GM12878 (cell line): Measurements from ENCODE around the gene RAC2. TPM values are rescaled to one million over a fixed set of nuclear protein-coding genes. Genes with fewer than 3 reads are reported as not detected.

Source experiments
- ATAC-seq: fragments of 200-7000 bp; cut with Tn5 transposase; 3 replicates; pipeline ENCODE4 v1.9.1; 2020; ENCODE audit warnings: mild to moderate bottlenecking, moderate library complexity
- BruUV-seq: library from RNA; stranded (reverse); fragments of 400-500 nt; replicated peaks from 2 replicates; lab custom pipeline; 2021; lab: Mats Ljungman, UMichigan
- CTCF ChIA-PET: fragments of 300-600 bp; sonication (Branson Sonifier 250); formaldehyde crosslinking; extraction: SDS; loops from one replicate; lab custom pipeline; 2021; ENCODE audit warnings: inconsistent platforms; lab: Yijun Ruan, JAX
- POLR2A ChIA-PET: fragments of 350-600 bp; formaldehyde crosslinking; extraction: SDS; loops from one replicate; lab custom pipeline; 2021; ENCODE audit warnings: inconsistent platforms; lab: Charles Lee
- RAD21 ChIA-PET: fragments of 300-600 bp; sonication (Branson Sonifier 250); formaldehyde crosslinking; loops from one replicate; lab custom pipeline; 2023; ENCODE audit warnings: antibody characterized with exemption; ENCODE audit not compliant: unreplicated experiment; lab: Charles Lee
- SMC1A ChIA-PET: fragments of 300-600 bp; sonication (Branson Sonifier 250); formaldehyde crosslinking; loops from one replicate; lab custom pipeline; 2023; ENCODE audit not compliant: unreplicated experiment, uncharacterized antibody; lab: Charles Lee
- DNase-seq: peaks from one replicate; pipeline ENCODE4 v3.0.0-alpha.2; 2011; ENCODE audit warnings: low read depth, low spot score
- FAIRE-seq: peaks from 3 replicates; lab custom pipeline; 2011; peaks lifted over from hg19 to GRCh38; lab: Jason Lieb, UNC
- H2AFZ ChIP-seq: 2 replicates; pipeline ENCODE4 v1.6.0; 2011; ENCODE audit warnings: low read depth, low read length, control low read depth; ENCODE audit not compliant: control insufficient read depth
- H3K27ac ChIP-seq: 2 replicates; pipeline ENCODE4 v1.5.1; 2011; ENCODE audit warnings: control low read depth; ENCODE audit not compliant: control insufficient read depth, insufficient read depth
- H3K27me3 ChIP-seq, 2 experiments: replicated peaks in 1 of 2; 2 replicates each; pipeline versions ENCODE4 v1.6.0 to v1.6.1; 2011; ENCODE audit warnings: low read length in 1 of 2; ENCODE audit not compliant: control insufficient read depth in 2 of 2, insufficient read depth in 2 of 2
- H3K36me3 ChIP-seq, 2 experiments: 2 replicates each; pipeline ENCODE4 v1.5.1; 2011; ENCODE audit warnings: low read length in 1 of 2; ENCODE audit not compliant: control insufficient read depth in 2 of 2, insufficient read depth in 2 of 2
- H3K4me1 ChIP-seq: 2 replicates; pipeline ENCODE4 v1.6.1; 2011; ENCODE audit warnings: mild to moderate bottlenecking, low read length, moderate library complexity, mixed read lengths; ENCODE audit not compliant: control insufficient read depth, insufficient read depth
- H3K4me2 ChIP-seq: 2 replicates; pipeline ENCODE4 v1.6.0; 2011; ENCODE audit warnings: control low read depth; ENCODE audit not compliant: control insufficient read depth, insufficient read depth
- H3K4me3 ChIP-seq: fragments of 200-600 bp; sonication (generic); 2 replicates; pipeline ENCODE4 v1.5.1; 2016
- H3K79me2 ChIP-seq: 2 replicates; pipeline ENCODE4 v1.6.0; 2011; ENCODE audit warnings: low read length; ENCODE audit not compliant: control insufficient read depth, insufficient read depth
- H3K9ac ChIP-seq: 2 replicates; pipeline ENCODE4 v1.8.0; 2011; ENCODE audit warnings: low read length, control low read depth, mixed read lengths; ENCODE audit not compliant: control insufficient read depth, insufficient read depth
- H3K9me3 ChIP-seq: replicated peaks from 3 replicates; pipeline ENCODE4 v1.5.1; 2011; ENCODE audit warnings: mild to moderate bottlenecking, low read length; ENCODE audit not compliant: control insufficient read depth, insufficient read depth
- H4K20me1 ChIP-seq: 2 replicates; pipeline ENCODE4 v1.6.0; 2011; ENCODE audit not compliant: control insufficient read depth, insufficient read depth
- ASH2L ChIP-seq: fragments of 300-600, 200-600 bp; sonication (generic); IDR thresholded peaks from 2 replicates; pipeline ENCODE4 v1.6.1; 2017; ENCODE audit warnings: low read depth, mild to moderate bottlenecking, borderline replicate concordance
- CBX5 ChIP-seq: sonication (generic); IDR thresholded peaks from 2 replicates; pipeline ENCODE4 v1.6.1; 2016; ENCODE audit warnings: low read depth, moderate library complexity, mild to moderate bottlenecking, inconsistent platforms
- FOS ChIP-seq: IDR thresholded peaks from 3 replicates; pipeline ENCODE4 v1.6.1; 2011; ENCODE audit warnings: borderline replicate concordance; ENCODE audit not compliant: insufficient read length; ENCODE audit errors: extremely low read depth
- KAT2A ChIP-seq: conservative IDR thresholded peaks from 2 replicates; pipeline ENCODE4 v1.6.1; 2011; ENCODE audit warnings: low read depth, low read length; ENCODE audit not compliant: control insufficient read depth
- NFXL1 ChIP-seq: fragments of 450-650 bp; IDR thresholded peaks from 2 replicates; pipeline ENCODE4 v1.6.1; 2017; ENCODE audit warnings: antibody characterized with exemption, mild to moderate bottlenecking, borderline replicate concordance
- POLR2AphosphoS5 ChIP-seq: IDR thresholded peaks from 2 replicates; pipeline ENCODE4 v1.6.1; 2011; ENCODE audit warnings: mild to moderate bottlenecking, low read length, inconsistent platforms
- WRNIP1 ChIP-seq: IDR thresholded peaks from 2 replicates; pipeline ENCODE4 v1.6.1; 2011; ENCODE audit warnings: low read depth, low read length, improper control_type of control experiment, borderline replicate concordance
- ZNF384 ChIP-seq: IDR thresholded peaks from 2 replicates; pipeline ENCODE4 v1.6.1; 2012; ENCODE audit warnings: low read depth, mild to moderate bottlenecking, low read length, improper control_type of control experiment, borderline replicate concordance
- WGBS: methylation state at CpG from one replicate; pipeline ENCODE4 v1.1.6; 2016; ENCODE audit warnings: low lambda C conversion rate; ENCODE audit not compliant: insufficient replicate concordance, insufficient coverage; ENCODE audit errors: missing lambda C conversion rate; 5-methylcytosine and 5-hydroxymethylcytosine counted together
- in situ Hi-C: fragments of 300-500 bp; cut with MboI; formaldehyde crosslinking; loops from 9 replicates; pipeline ENCODE4 v1.14.3; 2018; ENCODE audit warnings: mixed read lengths
- intact Hi-C: fragments of 100-400 bp; cut with micrococcal nuclease; formaldehyde crosslinking; loops from one replicate; pipeline ENCODE4 v1.14.2; 2022; ENCODE audit not compliant: unreplicated experiment
- polyA plus RNA-seq, 11 experiments: library from polyadenylated mRNA; depleted of rRNA in 4 of 11; unstranded in 6 of 11; stranded (reverse) in 5 of 11; fragments of >200 nt; fragmentation: Nextera tagmentation in 4 of 11; fragmentation: Illumina TruSeq in 1 of 11; extraction: Ambion mirVana in 4 of 11; extraction: Trizol in 1 of 11; gene quantifications; 1 replicate in 1 of 11; 2 replicates in 10 of 11; pipeline versions ENCODE4 v1.2.1 to v1.2.3, GENCODE V29; 2011 to 2016; ENCODE audit warnings: inconsistent platforms in 2 of 11, missing spikeins in 2 of 11, low read depth in 1 of 11
- total RNA-seq, 4 experiments: library from RNA; depleted of rRNA in 3 of 4; stranded (reverse); fragments of >200 nt in 3 of 4; fragmentation: Illumina TruSeq in 1 of 4; extraction: Trizol in 1 of 4; gene quantifications; 2 replicates each; pipeline versions ENCODE4 v1.2.1 to v1.2.3, GENCODE V29; 2013 to 2021
- TF ChIP-seq, protein P1 (sequence below): fragments of 450-650 bp; IDR thresholded peaks from 2 replicates; pipeline ENCODE4 v1.6.1; 2016; ENCODE audit warnings: mild to moderate bottlenecking, moderate library complexity, borderline replicate concordance
- TF ChIP-seq, protein P2 (sequence below): IDR thresholded peaks from 2 replicates; pipeline ENCODE4 v1.6.1; 2011; ENCODE audit warnings: borderline replicate concordance, low read depth, mild to moderate bottlenecking, moderate library complexity, low read length; ENCODE audit not compliant: insufficient read depth, poor library complexity, severe bottlenecking
- TF ChIP-seq, protein P3 (sequence below): fragments of 150-350 bp; IDR thresholded peaks from 2 replicates; pipeline ENCODE4 v1.6.1; 2016; ENCODE audit warnings: low read depth, low read length
- TF ChIP-seq, protein P4 (sequence below): IDR thresholded peaks from 2 replicates; pipeline ENCODE4 v1.6.1; 2012; ENCODE audit warnings: low read depth, low read length, improper control_type of control experiment

Gene RAC2
- total and polyA plus RNA-seq, 10 of the 15 experiments (the other 5 are each of a cell fraction or from before 2014, with no cell fraction given) = 102 to 386 (median 304) TPM

DNA sequence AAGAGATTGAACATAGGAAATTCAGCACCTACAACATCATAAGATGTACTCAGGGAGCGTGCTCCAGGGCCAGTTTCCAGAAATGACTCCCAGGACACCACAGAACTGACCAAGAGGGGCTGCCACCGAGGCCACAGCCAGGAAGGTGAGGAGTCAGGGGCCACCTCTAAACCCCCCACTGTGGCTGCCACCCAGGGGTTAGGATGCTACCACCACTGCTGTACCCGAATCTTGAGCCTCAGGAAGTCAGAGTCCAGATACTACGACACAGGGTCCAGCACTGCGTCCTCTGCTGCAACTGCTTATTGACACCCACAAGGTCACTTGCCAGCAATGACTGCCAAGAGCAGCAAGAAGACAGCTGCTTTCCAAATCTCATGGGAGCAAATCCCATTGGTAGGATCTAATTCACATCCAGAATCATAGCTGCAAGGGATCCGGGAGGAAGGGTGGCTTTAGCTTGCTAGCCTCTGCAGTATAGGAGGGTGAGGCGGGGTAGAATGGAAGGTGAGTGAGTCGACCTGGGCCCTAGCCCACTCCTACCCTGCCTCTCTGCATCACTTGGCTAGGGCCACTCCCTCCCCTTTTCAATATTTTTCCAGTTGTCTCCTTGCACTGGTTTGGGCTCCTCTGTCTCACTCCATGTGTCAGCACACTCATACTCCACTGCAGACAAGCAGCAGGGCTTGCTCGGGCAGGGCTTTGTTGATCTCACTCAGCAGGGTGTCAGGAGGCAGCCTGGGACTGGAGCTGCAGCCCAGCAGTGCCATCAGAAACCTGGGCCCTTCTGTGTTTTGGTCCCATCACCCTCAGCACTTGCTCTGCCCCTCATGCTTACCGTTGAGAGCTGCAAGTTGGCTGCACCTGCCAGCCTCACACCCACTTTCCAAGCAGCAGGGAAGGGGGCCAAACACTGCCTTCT, 20.2 kb upstream of the RAC2 start:
- Histone ChIP-seq H3K27me3 (no peaks in the 10 kb centered on the region), H3K4me1 (peaks cover 7% of the 10 kb centered on the region), H3K4me3 (no peak overlapping the region), H3K36me3 (no peaks in the 10 kb centered on the region), H3K4me2 (no peak overlapping the region), H3K27ac (no peak overlapping the region), H3K9ac (no peak overlapping the region), H3K79me2 (no peaks in the 10 kb centered on the region), H4K20me1 (no peaks in the 10 kb centered on the region), H3K9me3 (peaks cover 8% of the 10 kb centered on the region; the same call in 2 of the 3 replicates), H2AFZ (no peak overlapping the region)
- ATAC-seq (no peak), FAIRE-seq (no peak), DNase-seq (no peak)
- ChIA-PET POLR2A (no interaction called here), SMC1A (interaction anchor here (0.9 to 1.5 kb wide), 6 partner anchors 45 to 218 kb away, joined by 3 to 6 read pairs (median 4); no protein-coding TSS in a partner anchor), RAD21 (interaction anchor here (1.1 to 1.8 kb wide), 7 partner anchors 8 to 192 kb away, joined by 3 to 8 read pairs (median 3); partner anchors contain the start of gene CYTH4), CTCF (interaction anchor here (0.6 to 10.5 kb wide), 10 partner anchors 17 to 328 kb away, joined by 3 to 181 read pairs (median 4); partner anchors contain the start of gene RAC2)
- no TSS peak for BruUV-seq
- intact Hi-C loops (no loop called here), in situ Hi-C loops (loop anchor here (5.0 kb wide), 1 partner anchor 193 kb away; no protein-coding TSS in a partner anchor)
- WGBS = 50% methylated on average over 10 of the region's 10 CpGs
- TF ChIP-seq, protein P1, sequence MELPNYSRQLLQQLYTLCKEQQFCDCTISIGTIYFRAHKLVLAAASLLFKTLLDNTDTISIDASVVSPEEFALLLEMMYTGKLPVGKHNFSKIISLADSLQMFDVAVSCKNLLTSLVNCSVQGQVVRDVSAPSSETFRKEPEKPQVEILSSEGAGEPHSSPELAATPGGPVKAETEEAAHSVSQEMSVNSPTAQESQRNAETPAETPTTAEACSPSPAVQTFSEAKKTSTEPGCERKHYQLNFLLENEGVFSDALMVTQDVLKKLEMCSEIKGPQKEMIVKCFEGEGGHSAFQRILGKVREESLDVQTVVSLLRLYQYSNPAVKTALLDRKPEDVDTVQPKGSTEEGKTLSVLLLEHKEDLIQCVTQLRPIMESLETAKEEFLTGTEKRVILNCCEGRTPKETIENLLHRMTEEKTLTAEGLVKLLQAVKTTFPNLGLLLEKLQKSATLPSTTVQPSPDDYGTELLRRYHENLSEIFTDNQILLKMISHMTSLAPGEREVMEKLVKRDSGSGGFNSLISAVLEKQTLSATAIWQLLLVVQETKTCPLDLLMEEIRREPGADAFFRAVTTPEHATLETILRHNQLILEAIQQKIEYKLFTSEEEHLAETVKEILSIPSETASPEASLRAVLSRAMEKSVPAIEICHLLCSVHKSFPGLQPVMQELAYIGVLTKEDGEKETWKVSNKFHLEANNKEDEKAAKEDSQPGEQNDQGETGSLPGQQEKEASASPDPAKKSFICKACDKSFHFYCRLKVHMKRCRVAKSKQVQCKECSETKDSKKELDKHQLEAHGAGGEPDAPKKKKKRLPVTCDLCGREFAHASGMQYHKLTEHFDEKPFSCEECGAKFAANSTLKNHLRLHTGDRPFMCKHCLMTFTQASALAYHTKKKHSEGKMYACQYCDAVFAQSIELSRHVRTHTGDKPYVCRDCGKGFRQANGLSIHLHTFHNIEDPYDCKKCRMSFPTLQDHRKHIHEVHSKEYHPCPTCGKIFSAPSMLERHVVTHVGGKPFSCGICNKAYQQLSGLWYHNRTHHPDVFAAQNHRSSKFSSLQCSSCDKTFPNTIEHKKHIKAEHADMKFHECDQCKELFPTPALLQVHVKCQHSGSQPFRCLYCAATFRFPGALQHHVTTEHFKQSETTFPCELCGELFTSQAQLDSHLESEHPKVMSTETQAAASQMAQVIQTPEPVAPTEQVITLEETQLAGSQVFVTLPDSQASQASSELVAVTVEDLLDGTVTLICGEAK = no peak
- TF ChIP-seq POLR2AphosphoS5 (no peak), ASH2L (no peak), FOS (no peak), ZNF384 (no peak), KAT2A (no peak), NFXL1 (no peak), CBX5 (peak; percentile 85; the same call in 1 of the 2 replicates), WRNIP1 (no peak)
- TF ChIP-seq, protein P2, sequence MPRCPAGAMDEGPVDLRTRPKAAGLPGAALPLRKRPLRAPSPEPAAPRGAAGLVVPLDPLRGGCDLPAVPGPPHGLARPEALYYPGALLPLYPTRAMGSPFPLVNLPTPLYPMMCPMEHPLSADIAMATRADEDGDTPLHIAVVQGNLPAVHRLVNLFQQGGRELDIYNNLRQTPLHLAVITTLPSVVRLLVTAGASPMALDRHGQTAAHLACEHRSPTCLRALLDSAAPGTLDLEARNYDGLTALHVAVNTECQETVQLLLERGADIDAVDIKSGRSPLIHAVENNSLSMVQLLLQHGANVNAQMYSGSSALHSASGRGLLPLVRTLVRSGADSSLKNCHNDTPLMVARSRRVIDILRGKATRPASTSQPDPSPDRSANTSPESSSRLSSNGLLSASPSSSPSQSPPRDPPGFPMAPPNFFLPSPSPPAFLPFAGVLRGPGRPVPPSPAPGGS = no peak
- TF ChIP-seq, protein P3, sequence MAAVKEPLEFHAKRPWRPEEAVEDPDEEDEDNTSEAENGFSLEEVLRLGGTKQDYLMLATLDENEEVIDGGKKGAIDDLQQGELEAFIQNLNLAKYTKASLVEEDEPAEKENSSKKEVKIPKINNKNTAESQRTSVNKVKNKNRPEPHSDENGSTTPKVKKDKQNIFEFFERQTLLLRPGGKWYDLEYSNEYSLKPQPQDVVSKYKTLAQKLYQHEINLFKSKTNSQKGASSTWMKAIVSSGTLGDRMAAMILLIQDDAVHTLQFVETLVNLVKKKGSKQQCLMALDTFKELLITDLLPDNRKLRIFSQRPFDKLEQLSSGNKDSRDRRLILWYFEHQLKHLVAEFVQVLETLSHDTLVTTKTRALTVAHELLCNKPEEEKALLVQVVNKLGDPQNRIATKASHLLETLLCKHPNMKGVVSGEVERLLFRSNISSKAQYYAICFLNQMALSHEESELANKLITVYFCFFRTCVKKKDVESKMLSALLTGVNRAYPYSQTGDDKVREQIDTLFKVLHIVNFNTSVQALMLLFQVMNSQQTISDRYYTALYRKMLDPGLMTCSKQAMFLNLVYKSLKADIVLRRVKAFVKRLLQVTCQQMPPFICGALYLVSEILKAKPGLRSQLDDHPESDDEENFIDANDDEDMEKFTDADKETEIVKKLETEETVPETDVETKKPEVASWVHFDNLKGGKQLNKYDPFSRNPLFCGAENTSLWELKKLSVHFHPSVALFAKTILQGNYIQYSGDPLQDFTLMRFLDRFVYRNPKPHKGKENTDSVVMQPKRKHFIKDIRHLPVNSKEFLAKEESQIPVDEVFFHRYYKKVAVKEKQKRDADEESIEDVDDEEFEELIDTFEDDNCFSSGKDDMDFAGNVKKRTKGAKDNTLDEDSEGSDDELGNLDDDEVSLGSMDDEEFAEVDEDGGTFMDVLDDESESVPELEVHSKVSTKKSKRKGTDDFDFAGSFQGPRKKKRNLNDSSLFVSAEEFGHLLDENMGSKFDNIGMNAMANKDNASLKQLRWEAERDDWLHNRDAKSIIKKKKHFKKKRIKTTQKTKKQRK = no peak
- TF ChIP-seq, protein P4, sequence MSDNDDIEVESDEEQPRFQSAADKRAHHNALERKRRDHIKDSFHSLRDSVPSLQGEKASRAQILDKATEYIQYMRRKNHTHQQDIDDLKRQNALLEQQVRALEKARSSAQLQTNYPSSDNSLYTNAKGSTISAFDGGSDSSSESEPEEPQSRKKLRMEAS = no peak
